ENCODE data around the gene RPL22L1.

GRCh38 chr3:170910542-170910941 is 40.5 kb upstream of the RPL22L1 start:
- TF ChIP-seq FEZF1 (tag by site-specific recombination; IDR thresholded peaks at IDR 0.05) (no peak), CTCF (tag by site-specific recombination; IDR thresholded peaks at IDR 0.05) (no peak), ZIC2 (tag by site-specific recombination; IDR thresholded peaks at IDR 0.05) (no peak), ZNF529 (tag by site-specific recombination; IDR thresholded peaks at IDR 0.05; ENCODE audit: insufficient replicate concordance) (no peak), ZBTB26 (tag by site-specific recombination; optimal IDR thresholded peaks at IDR 0.05) (no peak), REST (tag by site-specific recombination; IDR thresholded peaks at IDR 0.05) (no peak), ZSCAN4 (tag by site-specific recombination; IDR thresholded peaks at IDR 0.05) (no peak), ZNF585B (tag by site-specific recombination; IDR thresholded peaks at IDR 0.05) (no peak), YY1 (tag by site-specific recombination; IDR thresholded peaks at IDR 0.05) (no peak), ZNF398 (tag by site-specific recombination; IDR thresholded peaks at IDR 0.05) (no peak), BCL11B (tag by site-specific recombination; IDR thresholded peaks at IDR 0.05; ENCODE audit: low read depth) (no peak), SP2 (tag by site-specific recombination; IDR thresholded peaks at IDR 0.05) (no peak), ZNF596 (tag by site-specific recombination; IDR thresholded peaks at IDR 0.05) (no peak), ZNF560 (tag by site-specific recombination; IDR thresholded peaks at IDR 0.05; ENCODE audit: borderline replicate concordance) (no peak)
